Panc1 (cell line): ENCODE measurements around the gene CES4A. TPM values are rescaled to one million over a fixed set of nuclear protein-coding genes. Genes with fewer than 3 reads are reported as not detected.

Experiments used
- ATAC-seq: fragments of 200-7000 bp; cut with Tn5 transposase; 2 replicates; pipeline ENCODE4 v1.9.1; 2020; ENCODE audit warnings: mild to moderate bottlenecking, moderate library complexity
- BruUV-seq: library from RNA; stranded (reverse); fragments of 400-500 nt; replicated peaks from 2 replicates; lab custom pipeline; 2021; lab: Mats Ljungman, UMichigan
- CTCF ChIA-PET: fragments of 300-600 bp; sonication (Branson Sonifier 250); formaldehyde crosslinking; loops from one replicate; lab custom pipeline; 2022; ENCODE audit warnings: antibody characterized with exemption; lab: Charles Lee
- POLR2A ChIA-PET: fragments of 300-600 bp; sonication (Branson Sonifier 250); formaldehyde crosslinking; loops from one replicate; lab custom pipeline; 2022; ENCODE audit warnings: antibody characterized with exemption; lab: Charles Lee
- DNase-seq: peaks from one replicate; pipeline ENCODE4 v3.0.0-alpha.2; 2010; ENCODE audit warnings: low read depth, low spot score
- H3K27ac ChIP-seq: 2 replicates; pipeline ENCODE4 v1.5.1; 2011; ENCODE audit warnings: mild to moderate bottlenecking, low read length, inconsistent platforms
- H3K27me3 ChIP-seq: fragments of 200-500 bp; sonication (Bioruptor generic); 2 replicates; pipeline ENCODE4 v1.6.0; 2014; ENCODE audit warnings: low read length, inconsistent platforms; ENCODE audit not compliant: control insufficient read depth, insufficient read depth
- H3K36me3 ChIP-seq: fragments of 200-500 bp; sonication (Bioruptor generic); 2 replicates; pipeline ENCODE4 v1.5.1; 2014; ENCODE audit warnings: inconsistent platforms, mild to moderate bottlenecking, low read length, moderate library complexity; ENCODE audit not compliant: control insufficient read depth, insufficient read depth
- H3K4me1 ChIP-seq: 2 replicates; pipeline ENCODE4 v1.5.1; 2011; ENCODE audit warnings: inconsistent platforms, mild to moderate bottlenecking, low read length, moderate library complexity; ENCODE audit not compliant: control insufficient read depth, insufficient read depth
- H3K4me3 ChIP-seq, 2 experiments: 2 replicates each; pipeline ENCODE4 v1.5.1; 2011 to 2012; ENCODE audit warnings: low read depth in 2 of 2, low read length in 2 of 2, mild to moderate bottlenecking in 2 of 2, inconsistent platforms in 1 of 2, moderate library complexity in 1 of 2
- H3K9me3 ChIP-seq: fragments of 200-500 bp; sonication (Bioruptor generic); 2 replicates; pipeline ENCODE4 v1.5.1; 2014; ENCODE audit warnings: low read depth, mild to moderate bottlenecking, inconsistent platforms, low read length, moderate library complexity; ENCODE audit not compliant: control insufficient read depth, insufficient read depth
- POLR2AphosphoS5 ChIP-seq: IDR thresholded peaks from 2 replicates; pipeline ENCODE4 v1.6.1; 2012; ENCODE audit warnings: mild to moderate bottlenecking, low read depth, low read length, moderate library complexity
- SIN3A ChIP-seq: IDR thresholded peaks from 2 replicates; pipeline ENCODE4 v1.6.1; 2012; ENCODE audit warnings: low read depth, mild to moderate bottlenecking, low read length, moderate library complexity, borderline replicate concordance; ENCODE audit not compliant: insufficient read depth
- TCF7L2 ChIP-seq: IDR thresholded peaks from 2 replicates; pipeline ENCODE4 v1.6.1; 2011; ENCODE audit warnings: mild to moderate bottlenecking, low read depth, low read length, inconsistent platforms
- in situ Hi-C: cut with HindIII; loops from 2 replicates; pipeline ENCODE4 v1.10.0; 2016; ENCODE audit warnings: low sequenced_read_pairs, low pct_unique_long_range_greater_than_20kb
- intact Hi-C: fragments of 100-400 bp; cut with micrococcal nuclease; formaldehyde crosslinking; loops from one replicate; pipeline ENCODE4 v1.10.0; 2022; ENCODE audit not compliant: unreplicated experiment
- total RNA-seq: library from RNA; stranded (reverse); gene quantifications from one replicate; pipeline ENCODE4 v1.2.1, GENCODE V29; 2021; ENCODE audit not compliant: unreplicated experiment
- TF ChIP-seq, protein P1 (sequence below), 2 experiments: IDR thresholded peaks; 2 replicates each; pipeline ENCODE4 v1.6.1; 2011 to 2012; ENCODE audit warnings: low read depth in 2 of 2, control low read depth in 1 of 2, low read length in 1 of 2, mild to moderate bottlenecking in 1 of 2, moderate library complexity in 1 of 2; ENCODE audit not compliant: insufficient read depth in 1 of 2
- TF ChIP-seq, protein P2 (sequence below): fragments of 450-650 bp; IDR thresholded peaks from 2 replicates; pipeline ENCODE4 v1.5.1; 2017; ENCODE audit warnings: mild to moderate bottlenecking

The CES4A gene
- total RNA-seq, 1 experiment from 2014 or later: 6.1 TPM

DNA sequence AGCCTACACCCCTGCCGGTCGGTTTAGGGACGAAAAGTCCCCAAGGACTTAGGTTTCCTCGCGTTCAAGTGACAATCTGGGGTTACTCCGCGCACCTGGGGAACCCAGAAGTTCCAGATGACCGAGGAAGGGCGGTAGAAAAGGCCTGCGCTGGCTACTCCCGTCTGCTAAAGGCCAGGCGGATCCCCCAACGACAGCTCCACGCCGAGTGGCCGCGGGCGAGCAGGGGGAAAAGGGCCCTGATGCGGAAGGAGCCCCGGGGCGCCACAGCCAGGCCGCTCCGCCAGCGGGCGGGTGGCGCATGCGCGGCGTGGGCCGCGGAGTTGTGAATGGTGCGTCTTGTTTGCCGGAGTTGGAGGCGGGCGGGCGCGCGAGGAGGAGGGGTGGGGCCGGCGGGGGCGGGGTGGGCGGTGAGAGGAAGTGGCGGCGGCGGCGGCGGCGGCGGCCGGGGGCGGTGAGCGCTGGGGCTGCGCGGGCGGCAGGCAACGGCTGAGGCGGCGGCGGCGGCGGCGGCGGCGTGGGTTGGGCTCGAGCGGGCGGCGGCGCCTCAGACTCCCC lies 40.4 kb downstream of the CES4A start, which contains the start of gene CBFB:
TSS of gene CBFB (plus strand) at position 454 of the 558 bp plus-strand sequence. CDS start 259 bp downstream, outside the sequence.
- peak within 1 kb of the TSS; percentile 70 to 76 for H3K4me3 ChIP-seq
- H3K27me3 ChIP-seq: no peaks in the 10 kb centered on the region
- TF ChIP-seq POLR2AphosphoS5 (peak; percentile 80), TCF7L2 (no peak), SIN3A (no peak)
- H3K4me1 ChIP-seq: peaks cover 13% of the 10 kb centered on the region
- H3K27ac ChIP-seq: peak within 1 kb of the TSS; percentile 99
- ChIA-PET POLR2A (interaction anchor here (0.5 kb wide), 1 partner anchor 9 kb away, joined by 4 read pairs; no protein-coding TSS in a partner anchor), CTCF (no interaction called here)
- H3K9me3 ChIP-seq: no peaks in the 10 kb centered on the region
- in situ Hi-C loops (no loop called here), intact Hi-C loops (no loop called here)
- H3K36me3 ChIP-seq: peaks cover 3% of the 10 kb centered on the region
- DNase-seq (peak; percentile 35), ATAC-seq (peak; percentile 94)
- BruUV-seq: no TSS peak

DNA sequence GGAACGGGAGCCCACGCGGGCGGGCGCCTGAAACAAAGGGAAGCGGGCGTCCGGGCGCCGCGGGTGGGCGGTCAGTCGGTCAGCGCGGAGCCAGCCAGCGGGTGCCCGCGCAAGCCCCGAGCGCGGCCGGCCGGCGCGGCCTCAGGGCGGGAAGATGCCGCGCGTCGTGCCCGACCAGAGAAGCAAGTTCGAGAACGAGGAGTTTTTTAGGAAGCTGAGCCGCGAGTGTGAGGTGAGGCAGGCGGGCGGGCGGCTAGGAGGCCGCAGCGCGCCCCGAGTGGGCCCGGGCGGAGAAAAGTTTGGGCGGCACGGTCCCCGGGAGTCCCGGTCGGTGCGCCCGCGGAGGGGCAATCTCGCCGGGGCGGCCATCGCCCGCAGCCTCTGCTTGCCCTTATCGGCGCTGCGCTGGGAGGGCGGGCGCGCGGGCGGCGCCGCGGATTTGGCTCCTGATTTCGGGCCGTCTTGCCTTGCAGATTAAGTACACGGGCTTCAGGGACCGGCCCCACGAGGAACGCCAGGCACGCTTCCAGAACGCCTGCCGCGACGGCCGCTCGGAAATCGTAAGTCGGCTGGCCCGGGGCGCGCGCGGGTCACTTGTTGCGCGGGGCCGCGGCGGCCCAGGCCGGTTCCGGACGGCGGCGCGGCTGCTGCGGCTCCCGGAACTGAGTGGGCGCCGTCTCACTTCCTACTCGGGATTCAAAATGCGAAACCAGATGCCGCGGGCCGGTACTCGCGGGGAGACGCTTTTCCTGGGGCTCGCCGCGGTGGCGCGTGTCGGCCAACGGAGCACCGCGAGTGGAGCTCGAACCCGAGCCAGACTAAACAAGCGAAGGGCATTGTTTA lies 41.1 kb downstream of the CES4A start:
- Histone ChIP-seq H3K27ac (peak overlapping the region; percentile 89), H3K4me1 (peaks cover 13% of the 10 kb centered on the region), H3K9me3 (no peaks in the 10 kb centered on the region), H3K27me3 (no peaks in the 10 kb centered on the region), H3K36me3 (peaks cover 6% of the 10 kb centered on the region), H3K4me3 (peak overlapping the region; percentile 62 to 70)
- POLR2A ChIA-PET: no interaction called here
- CTCF ChIA-PET: interaction anchor here (0.7 kb wide), 1 partner anchor 37 kb away, joined by 12 read pairs; no protein-coding TSS in a partner anchor
- no TSS peak for BruUV-seq
- ATAC-seq (peak; percentile 66), DNase-seq (no peak)
- in situ Hi-C loops (no loop called here), intact Hi-C loops (no loop called here)
- no peak for TF ChIP-seq SIN3A
- TF ChIP-seq TCF7L2: no peak
- TF ChIP-seq, protein P1, sequence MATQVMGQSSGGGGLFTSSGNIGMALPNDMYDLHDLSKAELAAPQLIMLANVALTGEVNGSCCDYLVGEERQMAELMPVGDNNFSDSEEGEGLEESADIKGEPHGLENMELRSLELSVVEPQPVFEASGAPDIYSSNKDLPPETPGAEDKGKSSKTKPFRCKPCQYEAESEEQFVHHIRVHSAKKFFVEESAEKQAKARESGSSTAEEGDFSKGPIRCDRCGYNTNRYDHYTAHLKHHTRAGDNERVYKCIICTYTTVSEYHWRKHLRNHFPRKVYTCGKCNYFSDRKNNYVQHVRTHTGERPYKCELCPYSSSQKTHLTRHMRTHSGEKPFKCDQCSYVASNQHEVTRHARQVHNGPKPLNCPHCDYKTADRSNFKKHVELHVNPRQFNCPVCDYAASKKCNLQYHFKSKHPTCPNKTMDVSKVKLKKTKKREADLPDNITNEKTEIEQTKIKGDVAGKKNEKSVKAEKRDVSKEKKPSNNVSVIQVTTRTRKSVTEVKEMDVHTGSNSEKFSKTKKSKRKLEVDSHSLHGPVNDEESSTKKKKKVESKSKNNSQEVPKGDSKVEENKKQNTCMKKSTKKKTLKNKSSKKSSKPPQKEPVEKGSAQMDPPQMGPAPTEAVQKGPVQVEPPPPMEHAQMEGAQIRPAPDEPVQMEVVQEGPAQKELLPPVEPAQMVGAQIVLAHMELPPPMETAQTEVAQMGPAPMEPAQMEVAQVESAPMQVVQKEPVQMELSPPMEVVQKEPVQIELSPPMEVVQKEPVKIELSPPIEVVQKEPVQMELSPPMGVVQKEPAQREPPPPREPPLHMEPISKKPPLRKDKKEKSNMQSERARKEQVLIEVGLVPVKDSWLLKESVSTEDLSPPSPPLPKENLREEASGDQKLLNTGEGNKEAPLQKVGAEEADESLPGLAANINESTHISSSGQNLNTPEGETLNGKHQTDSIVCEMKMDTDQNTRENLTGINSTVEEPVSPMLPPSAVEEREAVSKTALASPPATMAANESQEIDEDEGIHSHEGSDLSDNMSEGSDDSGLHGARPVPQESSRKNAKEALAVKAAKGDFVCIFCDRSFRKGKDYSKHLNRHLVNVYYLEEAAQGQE (IDR thresholded peaks at IDR 0.05; ENCODE audit: insufficient read depth in 1 of 2, low read depth in 2 of 2, low read length in 1 of 2): no peak
- TF ChIP-seq POLR2AphosphoS5: no peak
- TF ChIP-seq, protein P2, sequence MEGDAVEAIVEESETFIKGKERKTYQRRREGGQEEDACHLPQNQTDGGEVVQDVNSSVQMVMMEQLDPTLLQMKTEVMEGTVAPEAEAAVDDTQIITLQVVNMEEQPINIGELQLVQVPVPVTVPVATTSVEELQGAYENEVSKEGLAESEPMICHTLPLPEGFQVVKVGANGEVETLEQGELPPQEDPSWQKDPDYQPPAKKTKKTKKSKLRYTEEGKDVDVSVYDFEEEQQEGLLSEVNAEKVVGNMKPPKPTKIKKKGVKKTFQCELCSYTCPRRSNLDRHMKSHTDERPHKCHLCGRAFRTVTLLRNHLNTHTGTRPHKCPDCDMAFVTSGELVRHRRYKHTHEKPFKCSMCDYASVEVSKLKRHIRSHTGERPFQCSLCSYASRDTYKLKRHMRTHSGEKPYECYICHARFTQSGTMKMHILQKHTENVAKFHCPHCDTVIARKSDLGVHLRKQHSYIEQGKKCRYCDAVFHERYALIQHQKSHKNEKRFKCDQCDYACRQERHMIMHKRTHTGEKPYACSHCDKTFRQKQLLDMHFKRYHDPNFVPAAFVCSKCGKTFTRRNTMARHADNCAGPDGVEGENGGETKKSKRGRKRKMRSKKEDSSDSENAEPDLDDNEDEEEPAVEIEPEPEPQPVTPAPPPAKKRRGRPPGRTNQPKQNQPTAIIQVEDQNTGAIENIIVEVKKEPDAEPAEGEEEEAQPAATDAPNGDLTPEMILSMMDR: no peak
